ENCODE results near the gene PPP1R9A. TPM values are rescaled to one million over a fixed set of nuclear protein-coding genes. Genes with fewer than 3 reads are reported as not detected.

PPP1R9A gene
- total RNA-seq, 4 donors from 2014 or later = 8.2 to 18.1 (median 10.0) TPM

DNA sequence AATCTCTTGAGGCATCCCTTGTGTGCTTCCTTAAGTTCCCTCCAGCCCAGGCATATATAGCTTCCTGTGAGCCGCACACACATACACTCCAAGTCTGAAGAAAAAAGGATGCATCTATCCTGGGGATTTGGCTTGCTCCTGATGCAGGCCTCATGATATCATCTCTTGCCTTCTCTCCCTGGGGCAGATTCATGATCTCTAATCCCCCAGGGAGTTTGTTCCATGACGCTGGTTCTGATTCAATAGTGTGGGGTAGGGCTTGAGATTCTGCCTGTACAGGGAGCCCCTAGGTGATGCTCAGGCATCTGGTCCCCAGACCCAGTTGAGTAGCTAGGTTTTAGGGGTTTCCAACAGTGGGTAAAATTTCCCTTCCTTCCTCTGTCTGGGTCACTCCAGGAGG, 415.5 kb downstream of the PPP1R9A start:
- TF ChIP-seq, protein P1, sequence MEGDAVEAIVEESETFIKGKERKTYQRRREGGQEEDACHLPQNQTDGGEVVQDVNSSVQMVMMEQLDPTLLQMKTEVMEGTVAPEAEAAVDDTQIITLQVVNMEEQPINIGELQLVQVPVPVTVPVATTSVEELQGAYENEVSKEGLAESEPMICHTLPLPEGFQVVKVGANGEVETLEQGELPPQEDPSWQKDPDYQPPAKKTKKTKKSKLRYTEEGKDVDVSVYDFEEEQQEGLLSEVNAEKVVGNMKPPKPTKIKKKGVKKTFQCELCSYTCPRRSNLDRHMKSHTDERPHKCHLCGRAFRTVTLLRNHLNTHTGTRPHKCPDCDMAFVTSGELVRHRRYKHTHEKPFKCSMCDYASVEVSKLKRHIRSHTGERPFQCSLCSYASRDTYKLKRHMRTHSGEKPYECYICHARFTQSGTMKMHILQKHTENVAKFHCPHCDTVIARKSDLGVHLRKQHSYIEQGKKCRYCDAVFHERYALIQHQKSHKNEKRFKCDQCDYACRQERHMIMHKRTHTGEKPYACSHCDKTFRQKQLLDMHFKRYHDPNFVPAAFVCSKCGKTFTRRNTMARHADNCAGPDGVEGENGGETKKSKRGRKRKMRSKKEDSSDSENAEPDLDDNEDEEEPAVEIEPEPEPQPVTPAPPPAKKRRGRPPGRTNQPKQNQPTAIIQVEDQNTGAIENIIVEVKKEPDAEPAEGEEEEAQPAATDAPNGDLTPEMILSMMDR (IDR thresholded peaks at IDR 0.05; ENCODE audit: low read depth) = no peak

- TF ChIP-seq, protein P1 (IDR thresholded peaks at IDR 0.05; ENCODE audit: low read depth) = no peak
Measured at GRCh38 chr7:95323410-95324129, 416.2 kb downstream of the PPP1R9A start.

GRCh38 chr7:95324431-95324830, 417.0 kb downstream of the PPP1R9A start, which contains the start of gene PON1:
TSS of gene PON1 (minus strand) at chr7:95324532. CDS start at chr7:95324475, 57 bp downstream.
- TF ChIP-seq, protein P1 (IDR thresholded peaks at IDR 0.05; ENCODE audit: low read depth) = no peak

DNA sequence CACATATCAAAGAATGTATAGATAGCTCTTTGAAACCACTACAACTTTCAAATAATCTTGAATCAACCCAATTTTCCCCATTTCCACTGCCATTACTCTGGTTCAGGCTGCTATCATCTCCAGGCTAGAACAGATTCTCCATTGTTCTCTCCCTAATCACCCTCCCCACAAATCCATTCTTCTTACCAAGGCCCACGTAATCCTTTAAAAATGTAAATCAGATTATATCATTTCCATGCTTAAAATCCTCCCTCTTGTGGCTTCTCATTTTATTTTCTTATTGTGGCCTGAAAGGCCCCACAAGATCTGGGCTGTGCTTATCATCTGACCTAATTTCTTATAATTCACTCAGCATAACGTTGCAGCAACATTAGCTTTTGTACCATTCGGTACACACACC, 420.0 kb downstream of the PPP1R9A start:
- TF ChIP-seq, protein P1 (IDR thresholded peaks at IDR 0.05; ENCODE audit: low read depth) = no peak

DNA sequence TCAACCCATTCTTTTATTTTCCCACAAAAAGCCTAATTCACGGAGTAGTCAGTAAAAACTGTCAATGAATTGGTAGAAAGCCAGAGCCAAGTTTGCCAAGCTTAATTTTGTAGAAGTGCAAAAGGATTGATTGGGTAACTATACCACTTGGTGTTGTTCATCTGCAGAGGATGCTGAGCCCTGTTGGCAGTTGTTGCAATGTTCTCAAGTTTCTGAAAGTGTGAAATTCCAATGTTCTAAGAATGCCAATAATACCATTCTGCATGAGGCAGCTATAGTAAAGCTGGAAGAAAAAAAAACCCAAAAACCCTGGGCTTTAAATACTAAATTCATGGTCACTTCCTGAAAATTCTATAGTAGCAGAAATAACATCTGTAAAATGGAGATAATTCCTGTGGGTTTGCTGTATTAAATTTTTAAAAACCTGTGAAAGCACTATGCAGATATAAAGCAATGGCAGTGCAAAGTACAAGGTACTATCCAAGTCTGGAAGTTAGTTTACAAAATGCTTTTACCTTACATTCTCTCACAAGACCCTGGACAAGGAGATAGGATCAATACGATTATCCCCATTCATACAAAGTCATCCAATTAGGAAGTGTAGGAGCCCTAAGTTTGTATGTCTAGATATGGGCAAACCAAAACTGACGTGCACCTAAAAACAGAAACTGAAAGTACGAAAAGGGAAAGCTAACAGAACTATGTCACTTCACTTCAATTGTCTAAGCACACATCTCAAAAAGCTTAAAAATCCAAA, 423.0 kb downstream of the PPP1R9A start:
- TF ChIP-seq, protein P1 (IDR thresholded peaks at IDR 0.05; ENCODE audit: low read depth) = no peak

- TF ChIP-seq, protein P1 (IDR thresholded peaks at IDR 0.05; ENCODE audit: low read depth) = no peak
Measured at GRCh38 chr7:95330961-95331337, 423.6 kb downstream of the PPP1R9A start.

DNA sequence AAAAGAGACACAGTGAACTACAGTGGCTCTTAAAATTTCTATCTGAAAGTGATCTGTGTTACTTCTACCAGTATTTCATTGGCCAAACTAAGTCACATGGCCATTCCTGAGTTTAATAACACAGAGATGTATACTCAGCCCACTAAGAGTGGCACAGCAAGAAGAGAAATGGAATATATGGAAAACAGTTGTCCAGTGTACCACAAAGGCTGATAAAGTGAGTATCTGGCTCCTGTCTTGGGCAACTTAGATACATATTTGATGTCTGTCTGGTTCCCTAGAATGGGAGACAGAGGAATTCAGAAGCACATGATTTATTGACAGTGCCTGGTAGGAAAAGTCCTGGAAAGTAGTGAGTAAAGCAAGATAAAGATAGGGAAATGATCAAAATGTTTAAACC, 427.1 kb downstream of the PPP1R9A start:
- TF ChIP-seq, protein P1 (IDR thresholded peaks at IDR 0.05; ENCODE audit: low read depth) = no peak
